Activated CD4-positive, alpha-beta T cell treated with anti-CD3 and anti-CD28 coated beads for 24 hours (primary cell): ENCODE results near the gene GPRIN1.

ENCODE experiments used
- DNase-seq, 2 donors: peaks; one replicate each; pipeline ENCODE4 v3.0.0-alpha.2; 2020; ENCODE audit warnings: low read depth in 2 of 2

The GPRIN1 gene

GRCh38 chr5:176643491-176644219 lies 33.7 kb upstream of the GPRIN1 start:
- DNase-seq = no peak

GRCh38 chr5:176642675-176643490 lies 32.9 kb upstream of the GPRIN1 start:
- no peak for DNase-seq

GRCh38 chr5:176640616-176641015 lies 30.7 kb upstream of the GPRIN1 start:
- no peak for DNase-seq

GRCh38 chr5:176639981-176640380 lies 30.0 kb upstream of the GPRIN1 start:
- no peak for DNase-seq

- DNase-seq = no peak
These were observed 29.3 kb upstream of the GPRIN1 start for GRCh38 chr5:176639208-176639607.

GRCh38 chr5:176638437-176638836 lies 28.5 kb upstream of the GPRIN1 start:
- DNase-seq = no peak

- no peak for DNase-seq
These were observed 27.6 kb upstream of the GPRIN1 start for GRCh38 chr5:176637556-176637955.

GRCh38 chr5:176636426-176636825 lies 26.5 kb upstream of the GPRIN1 start:
- no peak for DNase-seq

GRCh38 chr5:176633598-176633997 lies 23.6 kb upstream of the GPRIN1 start:
- DNase-seq = no peak

- no peak for DNase-seq
These were observed 22.8 kb upstream of the GPRIN1 start for GRCh38 chr5:176632745-176633144.

GRCh38 chr5:176631383-176632200 lies 21.6 kb upstream of the GPRIN1 start:
- no peak for DNase-seq

- DNase-seq = no peak
These were observed 20.8 kb upstream of the GPRIN1 start for GRCh38 chr5:176630681-176631222.

GRCh38 chr5:176629853-176630680 lies 20.1 kb upstream of the GPRIN1 start, which contains the start of the genes EIF4E1B and SNCB:
TSS of gene EIF4E1B (plus strand) at chr5:176630675. CDS start at chr5:176642788, 12,113 bp downstream.
TSS of gene SNCB (minus strand) at chr5:176630534. CDS start at chr5:176629654, 880 bp downstream.
- DNase-seq = peak in 1 of 2 donors; percentile 48

- no peak for DNase-seq
These were observed 19.4 kb upstream of the GPRIN1 start for GRCh38 chr5:176629317-176629852.

- no peak for DNase-seq
These were observed 18.7 kb upstream of the GPRIN1 start for GRCh38 chr5:176628406-176629228.

- no peak for DNase-seq
These were observed 17.6 kb upstream of the GPRIN1 start for GRCh38 chr5:176627582-176627981.

- DNase-seq = no peak
These were observed 16.9 kb upstream of the GPRIN1 start for GRCh38 chr5:176626876-176627236.

- DNase-seq = no peak
These were observed 16.3 kb upstream of the GPRIN1 start for GRCh38 chr5:176625966-176626875.

- no peak for DNase-seq
These were observed 15.6 kb upstream of the GPRIN1 start for GRCh38 chr5:176625512-176625911.
